SK-N-SH (cell line): ENCODE measurements around the gene DGKD. TPM values are rescaled to one million over a fixed set of nuclear protein-coding genes. Genes with fewer than 3 reads are reported as not detected.

Source experiments
- CTCF ChIA-PET: fragments of 300-600, 350-600 bp; formaldehyde crosslinking; extraction: SDS; loops from one replicate; lab custom pipeline; 2021; lab: Yijun Ruan, JAX
- POLR2A ChIA-PET: fragments of 350-600 bp; sonication (Branson Sonifier 250); formaldehyde crosslinking; extraction: SDS; loops from one replicate; lab custom pipeline; 2020; ENCODE audit warnings: antibody characterized with exemption, inconsistent platforms; lab: Yijun Ruan, JAX
- DNase-seq: peaks from one replicate; pipeline ENCODE4 v3.0.0; 2012
- H2AFZ ChIP-seq: fragments of 200-600 bp; sonication (generic); 2 replicates; pipeline ENCODE4 v1.8.1; 2016; ENCODE audit warnings: antibody characterized with exemption, mild to moderate bottlenecking, low read depth
- H3F3A ChIP-seq: fragments of 200-600 bp; sonication (generic); replicated peaks from 2 replicates; pipeline ENCODE3; 2016; ENCODE audit warnings: antibody characterized with exemption, mild to moderate bottlenecking; ENCODE audit not compliant: insufficient read depth
- H3K27ac ChIP-seq, 2 experiments: fragments of 200-500 bp in 1 of 2; fragments of 200-600 bp in 1 of 2; sonication (Bioruptor generic) in 1 of 2; sonication (generic), shearing (Covaris generic) in 1 of 2; 2 replicates each; pipeline versions ENCODE4 v1.5.1 to v1.6.1; 2014 to 2016; ENCODE audit warnings: low read depth in 2 of 2, inconsistent platforms in 1 of 2, low read length in 1 of 2, mild to moderate bottlenecking in 1 of 2, mixed read lengths in 1 of 2
- H3K27me3 ChIP-seq: fragments of 200-600 bp; sonication (generic), shearing (Covaris generic); 2 replicates; pipeline ENCODE4 v1.6.1; 2016; ENCODE audit warnings: mixed run types; ENCODE audit not compliant: insufficient read depth
- H3K36me3 ChIP-seq, 2 experiments: fragments of 200-500 bp in 1 of 2; fragments of 200-600 bp in 1 of 2; sonication (Bioruptor generic) in 1 of 2; sonication (generic) in 1 of 2; replicated peaks in 1 of 2; 2 replicates each; pipeline versions ENCODE3 to v1.5.1; 2014 to 2016; ENCODE audit warnings: low read length in 1 of 2, mild to moderate bottlenecking in 1 of 2; ENCODE audit not compliant: insufficient read depth in 2 of 2, control insufficient read depth in 1 of 2
- H3K4me1 ChIP-seq, 2 experiments: fragments of 200-500 bp in 1 of 2; fragments of 200-600 bp in 1 of 2; sonication (Bioruptor generic) in 1 of 2; sonication (generic), shearing (Covaris generic) in 1 of 2; 2 replicates each; pipeline versions ENCODE4 v1.5.1 to v1.6.1; 2014 to 2016; ENCODE audit warnings: low read depth in 1 of 2, low read length in 1 of 2, mixed run types in 1 of 2; ENCODE audit not compliant: insufficient read depth in 2 of 2, control insufficient read depth in 1 of 2
- H3K4me2 ChIP-seq: fragments of 200-600 bp; sonication (generic), shearing (Covaris generic); 2 replicates; pipeline ENCODE4 v1.6.1; 2017; ENCODE audit warnings: mixed run types
- H3K4me3 ChIP-seq, 2 experiments: fragments of 200-500 bp in 1 of 2; fragments of 200-600 bp in 1 of 2; sonication (Bioruptor generic) in 1 of 2; sonication (generic), shearing (Covaris generic) in 1 of 2; 2 replicates each; pipeline versions ENCODE4 v1.5.1 to v1.8.1; 2014 to 2016; ENCODE audit warnings: low read depth in 2 of 2, inconsistent platforms in 1 of 2, low read length in 1 of 2, mild to moderate bottlenecking in 1 of 2, mixed read lengths in 1 of 2, moderate library complexity in 1 of 2
- H3K79me2 ChIP-seq: fragments of 200-600 bp; sonication (generic); 2 replicates; pipeline ENCODE4 v1.8.1; 2017; ENCODE audit warnings: mild to moderate bottlenecking; ENCODE audit not compliant: insufficient read depth
- H3K9ac ChIP-seq: fragments of 200-600 bp; sonication (generic); 2 replicates; pipeline ENCODE4 v1.6.1; 2017; ENCODE audit warnings: mixed run types
- H3K9me2 ChIP-seq: fragments of 200-600 bp; sonication (generic); 2 replicates; pipeline ENCODE4 v1.6.1; 2017; ENCODE audit warnings: mixed run types
- H3K9me3 ChIP-seq: fragments of 200-600 bp; sonication (generic); 2 replicates; pipeline ENCODE4 v1.6.1; 2017; ENCODE audit warnings: mixed run types, mild to moderate bottlenecking, moderate library complexity
- H4K20me1 ChIP-seq: fragments of 200-600 bp; sonication (generic); 2 replicates; pipeline ENCODE4 v1.6.1; 2017; ENCODE audit warnings: mild to moderate bottlenecking, mixed run types; ENCODE audit not compliant: insufficient read depth
- ELF1 ChIP-seq: IDR thresholded peaks from 2 replicates; pipeline ENCODE4 v1.4.0; 2012
- FOSL2 ChIP-seq: IDR thresholded peaks from 2 replicates; pipeline ENCODE4 v1.4.0; 2012; ENCODE audit warnings: low read depth, mild to moderate bottlenecking, moderate library complexity, borderline replicate concordance
- GATA2 ChIP-seq: sonication (generic); formaldehyde crosslinking; IDR thresholded peaks from 2 replicates; pipeline ENCODE4 v1.5.0; 2020; ENCODE audit warnings: mild to moderate bottlenecking, missing genetic modification reagents
- JUND ChIP-seq: IDR thresholded peaks from 2 replicates; pipeline ENCODE4 v1.4.0; 2012
- MEF2A ChIP-seq: IDR thresholded peaks from 2 replicates; pipeline ENCODE4 v1.4.0; 2012; ENCODE audit warnings: low read depth, borderline replicate concordance
- RAD21 ChIP-seq: IDR thresholded peaks from 2 replicates; pipeline ENCODE4 v1.6.1; 2012; ENCODE audit warnings: mild to moderate bottlenecking, low read length
- RFX5 ChIP-seq: IDR thresholded peaks from 2 replicates; pipeline ENCODE4 v1.6.1; 2012; ENCODE audit warnings: mild to moderate bottlenecking, improper control_type of control experiment, low read length
- SMC3 ChIP-seq: IDR thresholded peaks from 2 replicates; pipeline ENCODE4 v1.6.1; 2012; ENCODE audit warnings: low read depth, low read length, improper control_type of control experiment
- USF1 ChIP-seq: IDR thresholded peaks from 2 replicates; pipeline ENCODE4 v1.4.0; 2012; ENCODE audit warnings: low read depth, borderline replicate concordance
- WGBS: methylation state at CpG from one replicate; pipeline ENCODE4 v1.1.6; 2017; ENCODE audit warnings: low lambda C conversion rate; 5-methylcytosine and 5-hydroxymethylcytosine counted together
- polyA plus RNA-seq, 3 experiments: library from polyadenylated mRNA; depleted of rRNA; stranded (reverse); fragments of >200 nt; gene quantifications; 2 replicates each; pipeline ENCODE4 v1.2.3, GENCODE V29; 2012
- TF ChIP-seq, protein P1 (sequence below): IDR thresholded peaks from 2 replicates; pipeline ENCODE4 v1.4.0; 2012; ENCODE audit warnings: low read depth
- TF ChIP-seq, protein P2 (sequence below): fragments of 200-600 bp; sonication (generic); IDR thresholded peaks from 2 replicates; pipeline ENCODE4 v1.6.1; 2017; ENCODE audit warnings: antibody characterized with exemption, mild to moderate bottlenecking, moderate library complexity

The DGKD gene
- polyA plus RNA-seq, 1 of the 3 experiments (the other 2 are of a cell fraction): 21.7 TPM

DNA sequence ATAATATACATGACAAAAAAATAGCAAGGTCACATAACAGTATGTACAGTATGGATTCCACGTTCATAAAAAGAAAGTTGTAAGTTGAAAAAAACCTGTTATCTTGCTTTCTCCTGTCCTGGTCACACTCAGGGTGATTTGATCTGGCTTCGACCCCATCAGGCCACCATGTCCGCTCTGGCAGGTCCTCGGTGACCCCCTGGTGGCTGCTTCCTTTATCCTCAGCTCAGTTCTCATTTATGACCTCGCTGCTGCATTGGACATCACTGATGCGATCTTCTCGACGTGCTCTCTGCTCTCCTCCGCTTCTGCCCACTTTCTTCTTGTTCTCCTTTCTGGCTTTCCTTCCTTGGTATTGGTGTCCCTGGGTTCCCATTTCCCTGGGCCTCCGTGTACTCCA is 29.7 kb downstream of the DGKD start:
- ChIA-PET CTCF (interaction anchor here (1.1 to 3.6 kb wide), 5 partner anchors 10 to 60 kb away, joined by 3 to 21 read pairs (median 5); no protein-coding TSS in a partner anchor), POLR2A (no interaction called here)
- no peaks in the 10 kb centered on the region for H3K9me3 ChIP-seq
- H3K4me3 ChIP-seq: no peak overlapping the region
- H3K4me1 ChIP-seq: peaks cover 20 to 41% of the 10 kb centered on the region in 2 experiments
- peak; percentile 55 for DNase-seq
- no peaks in the 10 kb centered on the region for H3K9me2 ChIP-seq
- no peak overlapping the region for H3K9ac ChIP-seq
- H3K79me2 ChIP-seq: peaks cover 46% of the 10 kb centered on the region; the same call in 1 of the 2 replicates
- no peaks in the 10 kb centered on the region for H3K27me3 ChIP-seq
- WGBS: 90% methylated on average over 10 of the region's 10 CpGs
- H3K27ac ChIP-seq: no peak overlapping the region
- no peak overlapping the region for H2AFZ ChIP-seq
- H3F3A ChIP-seq: peaks cover 5% of the 10 kb centered on the region
- no peaks in the 10 kb centered on the region for H3K36me3 ChIP-seq
- peaks cover 45% of the 10 kb centered on the region for H4K20me1 ChIP-seq
- TF ChIP-seq USF1 (no peak), RAD21 (peak; percentile 22)
- no peak overlapping the region for H3K4me2 ChIP-seq

- no peak overlapping the region for H3K4me2 ChIP-seq
- H3F3A ChIP-seq: peaks cover 5% of the 10 kb centered on the region
- no peak overlapping the region for H3K9ac ChIP-seq
- POLR2A ChIA-PET: no interaction called here
- H4K20me1 ChIP-seq: peaks cover 45% of the 10 kb centered on the region
- H3K36me3 ChIP-seq: no peaks in the 10 kb centered on the region
- no peaks in the 10 kb centered on the region for H3K27me3 ChIP-seq
- H3K4me3 ChIP-seq: no peak overlapping the region
- no peaks in the 10 kb centered on the region for H3K9me2 ChIP-seq
- peaks cover 20 to 41% of the 10 kb centered on the region in 2 experiments for H3K4me1 ChIP-seq
- peaks cover 51% of the 10 kb centered on the region; the same call in 1 of the 2 replicates for H3K79me2 ChIP-seq
- CTCF ChIA-PET: interaction anchor here (0.8 to 3.6 kb wide), 10 partner anchors 9 to 133 kb away, joined by 3 to 21 read pairs (median 3); partner anchors contain the start of gene ATG16L1
- no peak overlapping the region for H3K27ac ChIP-seq
- TF ChIP-seq RAD21 (no peak; the same call in 1 of the 2 replicates), SMC3 (0 out of 2 replicates have a peak, but pooled peaks have one; percentile 2)
- H2AFZ ChIP-seq: no peak overlapping the region
- WGBS: 82% methylated on average over 5 of the region's 12 CpGs
- DNase-seq: no peak
- H3K9me3 ChIP-seq: no peaks in the 10 kb centered on the region
Observed at GRCh38 chr2:233384811-233385488, 30.7 kb downstream of the DGKD start.

DNA sequence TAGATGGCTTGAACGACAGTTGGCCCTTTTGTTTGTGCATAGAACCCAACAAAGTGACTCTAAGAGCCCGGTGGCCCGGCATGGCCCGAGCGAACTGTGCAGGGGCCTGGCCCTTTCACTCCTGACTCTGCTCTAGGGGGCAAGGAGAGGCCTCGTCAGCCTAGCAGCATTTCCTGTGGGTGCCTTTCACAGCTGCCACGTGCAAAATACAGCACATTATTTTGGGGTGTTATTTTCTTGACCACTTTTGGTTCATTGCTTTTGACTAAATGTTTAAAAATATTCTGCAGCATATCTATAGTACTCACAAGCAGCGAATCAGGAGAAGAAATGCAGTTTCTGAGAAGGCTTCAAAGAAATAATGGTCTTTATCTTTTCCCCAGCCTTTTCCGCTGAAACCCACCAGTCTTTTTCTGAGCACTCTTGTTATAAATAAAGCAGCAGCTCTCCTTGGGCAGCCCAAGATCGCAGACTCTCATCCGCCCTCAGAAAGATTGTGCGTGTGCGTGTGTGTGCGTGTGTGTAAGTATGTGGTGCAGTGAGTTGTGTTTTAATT is 31.3 kb downstream of the DGKD start:
- no peak for DNase-seq
- Histone ChIP-seq H3K27me3 (no peaks in the 10 kb centered on the region), H4K20me1 (peaks cover 41% of the 10 kb centered on the region), H3K36me3 (peaks cover 0 to 5% of the 10 kb centered on the region in 2 experiments), H3K79me2 (peaks cover 51% of the 10 kb centered on the region; the same call in 1 of the 2 replicates), H3K9me2 (no peaks in the 10 kb centered on the region), H3K4me1 (peaks cover 20 to 41% of the 10 kb centered on the region in 2 experiments), H3K4me3 (no peak overlapping the region), H3K9me3 (no peaks in the 10 kb centered on the region), H3F3A (peaks cover 5% of the 10 kb centered on the region), H3K9ac (no peak overlapping the region), H3K4me2 (no peak overlapping the region)
- 95% methylated on average over 14 of the region's 14 CpGs for WGBS
- CTCF ChIA-PET: interaction anchor here (0.8 to 3.6 kb wide), 7 partner anchors 11 to 134 kb away, joined by 3 to 21 read pairs (median 3); partner anchors contain the start of gene ATG16L1
- TF ChIP-seq, protein P1, sequence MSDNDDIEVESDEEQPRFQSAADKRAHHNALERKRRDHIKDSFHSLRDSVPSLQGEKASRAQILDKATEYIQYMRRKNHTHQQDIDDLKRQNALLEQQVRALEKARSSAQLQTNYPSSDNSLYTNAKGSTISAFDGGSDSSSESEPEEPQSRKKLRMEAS: no peak
- TF ChIP-seq JUND (no peak), ELF1 (no peak), RFX5 (no peak), GATA2 (CRISPR knock-in tag) (no peak), SMC3 (no peak), MEF2A (no peak), FOSL2 (no peak)
- TF ChIP-seq, protein P2, sequence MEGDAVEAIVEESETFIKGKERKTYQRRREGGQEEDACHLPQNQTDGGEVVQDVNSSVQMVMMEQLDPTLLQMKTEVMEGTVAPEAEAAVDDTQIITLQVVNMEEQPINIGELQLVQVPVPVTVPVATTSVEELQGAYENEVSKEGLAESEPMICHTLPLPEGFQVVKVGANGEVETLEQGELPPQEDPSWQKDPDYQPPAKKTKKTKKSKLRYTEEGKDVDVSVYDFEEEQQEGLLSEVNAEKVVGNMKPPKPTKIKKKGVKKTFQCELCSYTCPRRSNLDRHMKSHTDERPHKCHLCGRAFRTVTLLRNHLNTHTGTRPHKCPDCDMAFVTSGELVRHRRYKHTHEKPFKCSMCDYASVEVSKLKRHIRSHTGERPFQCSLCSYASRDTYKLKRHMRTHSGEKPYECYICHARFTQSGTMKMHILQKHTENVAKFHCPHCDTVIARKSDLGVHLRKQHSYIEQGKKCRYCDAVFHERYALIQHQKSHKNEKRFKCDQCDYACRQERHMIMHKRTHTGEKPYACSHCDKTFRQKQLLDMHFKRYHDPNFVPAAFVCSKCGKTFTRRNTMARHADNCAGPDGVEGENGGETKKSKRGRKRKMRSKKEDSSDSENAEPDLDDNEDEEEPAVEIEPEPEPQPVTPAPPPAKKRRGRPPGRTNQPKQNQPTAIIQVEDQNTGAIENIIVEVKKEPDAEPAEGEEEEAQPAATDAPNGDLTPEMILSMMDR: no peak
- TF ChIP-seq, all 33 proteins: peak for 0
- Histone ChIP-seq H3K27ac (no peak overlapping the region), H2AFZ (no peak overlapping the region)
- POLR2A ChIA-PET: no interaction called here
